Measurements from ENCODE around the gene MYO7A. TPM values are rescaled to one million over a fixed set of nuclear protein-coding genes. Genes with fewer than 3 reads are reported as not detected.

MYO7A gene
- total RNA-seq, 4 donors from 2014 or later, result 11.7 to 26.4 (median 17.7) TPM

GRCh38 chr11:77189588-77190210, 61.7 kb downstream of the MYO7A start:
- TF ChIP-seq CTCF (IDR thresholded peaks at IDR 0.05; ENCODE audit: low read depth), result no peak

DNA sequence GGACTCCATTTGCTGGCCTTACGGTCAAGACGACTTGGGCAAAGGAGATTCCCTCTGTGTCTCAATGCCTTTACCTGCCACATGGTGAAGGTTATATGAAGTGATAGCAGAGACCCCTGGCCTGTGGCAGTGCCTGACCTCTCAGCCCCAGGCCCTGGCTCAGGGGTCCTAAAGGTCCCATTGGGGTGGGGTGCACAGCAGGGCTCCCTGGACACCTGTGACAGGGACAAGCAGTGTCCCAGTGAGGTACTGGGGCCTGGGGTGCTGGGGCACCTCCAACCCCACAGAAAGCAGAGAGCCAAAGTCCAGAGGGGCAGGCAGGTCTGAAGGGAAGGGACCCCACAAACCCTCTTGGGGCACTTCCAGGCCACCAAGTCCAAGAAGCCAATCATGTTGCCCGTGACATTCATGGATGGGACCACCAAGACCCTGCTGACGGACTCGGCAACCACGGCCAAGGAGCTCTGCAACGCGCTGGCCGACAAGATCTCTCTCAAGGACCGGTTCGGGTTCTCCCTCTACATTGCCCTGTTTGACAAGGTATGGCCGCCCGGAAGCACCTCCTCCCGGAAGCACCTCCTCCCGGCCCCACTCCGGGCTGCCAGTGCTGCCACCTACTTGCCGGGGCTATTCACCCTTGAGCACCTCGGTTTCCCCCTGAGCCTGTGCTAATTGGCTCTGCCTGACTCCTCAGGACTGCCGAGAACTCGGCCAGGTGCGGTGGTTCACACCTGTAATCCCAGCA, 62.5 kb downstream of the MYO7A start:
- TF ChIP-seq CTCF (IDR thresholded peaks at IDR 0.05; ENCODE audit: low read depth), result no peak

- no peak for TF ChIP-seq CTCF (IDR thresholded peaks at IDR 0.05; ENCODE audit: low read depth)
Observed at GRCh38 chr11:77191429-77191822, 63.4 kb downstream of the MYO7A start.

GRCh38 chr11:77191823-77192495, 63.9 kb downstream of the MYO7A start:
- TF ChIP-seq CTCF (IDR thresholded peaks at IDR 0.05; ENCODE audit: low read depth), result no peak

DNA sequence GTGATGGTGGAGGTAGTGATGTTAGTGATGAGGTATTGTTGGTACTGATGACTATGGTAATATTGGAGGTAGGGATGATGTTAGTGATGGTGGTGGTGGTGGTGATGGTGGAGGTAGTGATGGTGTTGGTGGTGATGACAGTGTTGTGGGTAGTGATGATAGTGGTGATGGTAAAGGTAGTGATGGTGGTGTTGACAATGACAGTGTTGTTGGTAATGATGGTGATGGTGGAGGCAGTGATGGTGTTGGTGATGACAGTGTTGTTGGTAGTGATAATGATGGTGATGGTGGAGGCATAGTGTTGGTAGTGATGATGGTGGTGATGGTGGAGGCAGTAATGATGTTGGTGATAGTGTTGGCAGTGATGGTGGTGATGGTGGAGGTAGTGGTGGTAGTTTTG, 65.1 kb downstream of the MYO7A start:
- TF ChIP-seq CTCF (IDR thresholded peaks at IDR 0.05; ENCODE audit: low read depth), result no peak

DNA sequence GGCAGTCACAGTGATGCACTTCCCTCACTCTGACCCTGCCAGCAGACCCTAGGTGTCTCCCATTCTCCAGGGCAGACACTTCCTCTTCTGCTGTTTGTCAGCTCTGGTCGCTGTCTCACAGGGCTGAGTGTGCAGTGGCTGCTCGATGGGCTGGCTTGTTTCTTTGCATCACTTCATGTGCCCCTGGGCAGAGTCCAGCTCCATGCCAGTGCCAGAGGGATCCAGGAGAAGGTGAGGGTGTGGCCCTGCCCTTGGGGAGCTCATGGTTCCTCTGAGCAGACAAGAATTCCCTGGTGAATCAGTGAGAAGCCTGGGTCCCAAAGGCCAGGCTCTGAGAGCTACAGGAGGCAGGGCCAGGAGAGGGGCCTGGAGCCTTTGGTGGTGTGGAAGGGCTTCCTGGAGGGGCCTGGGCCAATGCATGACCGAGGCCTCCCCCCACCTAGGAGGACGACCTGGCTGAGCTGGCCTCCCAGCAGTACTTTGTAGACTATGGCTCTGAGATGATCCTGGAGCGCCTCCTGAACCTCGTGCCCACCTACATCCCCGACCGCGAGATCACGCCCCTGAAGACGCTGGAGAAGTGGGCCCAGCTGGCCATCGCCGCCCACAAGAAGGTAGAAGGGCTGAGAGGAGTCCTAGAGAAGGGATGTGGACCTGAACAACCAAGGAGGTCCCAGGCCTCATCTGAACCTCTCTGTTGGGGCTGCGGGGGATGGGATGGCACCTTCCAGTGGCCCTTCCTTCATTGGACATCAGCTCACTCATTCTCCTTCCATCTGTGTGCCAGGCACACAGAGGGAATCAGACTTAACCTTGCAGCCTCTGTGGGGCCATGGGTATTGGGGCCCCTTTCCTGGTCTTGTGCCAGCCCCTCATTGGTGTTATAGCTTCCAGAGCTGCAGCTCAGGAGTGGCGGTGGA, 66.1 kb downstream of the MYO7A start:
- TF ChIP-seq CTCF (IDR thresholded peaks at IDR 0.05; ENCODE audit: low read depth), result no peak

Data from subcutaneous adipose tissue (tissue), 4 donors.